Measurements from ENCODE around the gene DUSP7. TPM values are rescaled to one million over a fixed set of nuclear protein-coding genes. Genes with fewer than 3 reads are reported as not detected.
"Not testable (repeated sequence)": the region's sequence is repeated elsewhere in the genome, so short reads cannot be mapped to it uniquely, and the experiment has no call there.

The DUSP7 gene
- total RNA-seq, 2 experiments from 2014 or later: 4.8 to 5.2 TPM

DNA sequence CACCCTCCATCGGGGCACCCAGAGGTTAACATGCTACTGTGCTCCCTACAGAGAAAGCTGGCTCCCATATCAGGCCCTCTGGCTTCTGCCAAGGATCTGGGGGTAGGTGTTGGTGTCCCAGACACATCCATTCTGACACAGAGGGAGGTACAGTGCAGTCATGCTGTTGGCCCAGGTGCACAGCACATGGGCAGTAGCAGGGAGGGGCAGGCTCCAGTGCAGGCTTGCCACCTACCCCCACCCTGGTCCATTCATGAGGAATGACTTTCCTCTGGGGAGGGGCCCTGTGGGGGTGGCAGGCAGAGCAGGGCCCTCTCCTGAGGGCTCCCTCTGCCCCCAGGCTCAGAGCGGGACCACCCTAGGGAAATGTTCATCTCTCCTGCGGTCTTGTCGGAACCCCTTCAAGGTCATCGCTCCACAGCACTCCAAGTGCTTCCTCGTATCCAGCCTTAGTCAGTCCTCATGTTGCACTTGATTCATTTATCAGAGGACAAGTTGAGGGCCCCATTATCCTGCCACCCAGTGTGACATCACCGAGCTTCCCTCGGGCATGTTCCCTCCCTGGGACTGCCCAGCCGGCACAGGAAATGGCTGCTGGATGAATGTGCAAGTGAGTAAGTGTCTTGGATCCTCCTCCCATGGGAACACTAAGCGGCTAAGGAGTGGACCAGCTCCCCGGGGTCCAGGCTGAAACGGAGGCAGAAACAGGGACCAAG, 10.0 kb downstream of the DUSP7 start:
- Mint-ChIP-seq H3K4me1 (ENCODE audit: low read depth) (peaks cover 44% of the 10 kb centered on the region), H3K9me3 (no peaks in the 10 kb centered on the region), H3K4me3 (no peak overlapping the region), H3K36me3 (ENCODE audit: low read depth) (peaks cover 30% of the 10 kb centered on the region), H3K27ac (peak overlapping the region; percentile 59), H3K27me3 (no peaks in the 10 kb centered on the region)
- DNase-seq (no peak), ATAC-seq (ENCODE audit: poor library complexity) (no peak)
- Histone ChIP-seq H3K27ac (ENCODE audit: low read depth in 1 of 2, low read length in 2 of 2) (peak overlapping the region in 1 of 2 donors; percentile 16), H3K9me3 (ENCODE audit: control insufficient read depth in 1 of 2, insufficient read depth in 1 of 2, low read length in 2 of 2) (no peaks in the 10 kb centered on the region), H3K27me3 (ENCODE audit: control insufficient read depth in 1 of 2, insufficient read depth in 2 of 2, low read length in 2 of 2) (no peaks in the 10 kb centered on the region), H3K4me1 (ENCODE audit: insufficient read depth, low read length) (peaks cover 74% of the 10 kb centered on the region), H3K4me3 (ENCODE audit: low read length) (no peak overlapping the region), H3K36me3 (ENCODE audit: insufficient read depth, low read length) (peaks cover 38% of the 10 kb centered on the region)
- POLR2A ChIA-PET: interaction anchor here (1.0 kb wide), 1 partner anchor 11 kb away, joined by 3 read pairs; no protein-coding TSS in a partner anchor
- CTCF ChIA-PET: no interaction called here
- intact Hi-C loops (cut with DNase I, micrococcal nuclease): no loop called here
- TF ChIP-seq, protein P1, sequence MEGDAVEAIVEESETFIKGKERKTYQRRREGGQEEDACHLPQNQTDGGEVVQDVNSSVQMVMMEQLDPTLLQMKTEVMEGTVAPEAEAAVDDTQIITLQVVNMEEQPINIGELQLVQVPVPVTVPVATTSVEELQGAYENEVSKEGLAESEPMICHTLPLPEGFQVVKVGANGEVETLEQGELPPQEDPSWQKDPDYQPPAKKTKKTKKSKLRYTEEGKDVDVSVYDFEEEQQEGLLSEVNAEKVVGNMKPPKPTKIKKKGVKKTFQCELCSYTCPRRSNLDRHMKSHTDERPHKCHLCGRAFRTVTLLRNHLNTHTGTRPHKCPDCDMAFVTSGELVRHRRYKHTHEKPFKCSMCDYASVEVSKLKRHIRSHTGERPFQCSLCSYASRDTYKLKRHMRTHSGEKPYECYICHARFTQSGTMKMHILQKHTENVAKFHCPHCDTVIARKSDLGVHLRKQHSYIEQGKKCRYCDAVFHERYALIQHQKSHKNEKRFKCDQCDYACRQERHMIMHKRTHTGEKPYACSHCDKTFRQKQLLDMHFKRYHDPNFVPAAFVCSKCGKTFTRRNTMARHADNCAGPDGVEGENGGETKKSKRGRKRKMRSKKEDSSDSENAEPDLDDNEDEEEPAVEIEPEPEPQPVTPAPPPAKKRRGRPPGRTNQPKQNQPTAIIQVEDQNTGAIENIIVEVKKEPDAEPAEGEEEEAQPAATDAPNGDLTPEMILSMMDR (IDR thresholded peaks at IDR 0.05): no peak

DNA sequence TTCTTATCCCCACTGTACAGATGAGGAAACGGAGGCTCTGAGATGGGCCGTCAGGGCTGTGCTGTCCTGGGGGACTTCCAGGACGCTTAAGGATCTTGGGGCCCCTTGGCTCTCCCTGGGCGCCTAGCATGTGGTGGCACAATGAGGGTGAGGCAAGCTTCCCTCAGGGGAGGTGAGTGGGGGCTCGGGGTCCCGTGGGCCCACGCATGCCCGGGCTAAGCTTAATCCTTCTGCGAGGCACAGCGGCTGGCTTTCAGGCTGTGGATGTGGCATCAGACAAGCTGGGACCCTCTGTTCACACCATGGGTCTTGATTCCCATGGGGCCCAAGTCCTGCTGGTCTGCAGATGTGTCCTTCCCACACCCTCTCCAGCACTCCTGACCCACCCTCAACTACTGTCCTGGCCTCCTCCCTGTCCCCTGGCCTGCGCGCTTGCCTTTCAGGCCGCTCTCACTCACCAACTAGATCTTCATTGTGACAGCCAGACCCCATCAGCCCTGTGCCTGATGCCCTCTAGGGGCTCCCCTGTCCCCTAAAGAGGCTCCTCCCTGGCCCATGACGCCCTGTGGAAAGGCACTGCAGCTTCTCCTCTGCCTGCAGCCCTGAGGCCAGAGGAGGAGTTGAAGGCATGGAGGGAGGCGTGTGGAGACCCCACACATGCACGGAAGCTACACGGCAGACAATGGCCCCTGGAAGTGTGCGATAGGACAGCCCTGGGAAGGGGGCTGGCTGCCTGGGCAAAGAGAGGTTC, 11.3 kb downstream of the DUSP7 start:
- POLR2A ChIA-PET: no interaction called here
- no peaks in the 10 kb centered on the region for H3K9me3 ChIP-seq (ENCODE audit: control insufficient read depth in 1 of 2, insufficient read depth in 1 of 2, low read length in 2 of 2)
- H3K27ac Mint-ChIP-seq: peak overlapping the region; percentile 59
- intact Hi-C loops (cut with DNase I, micrococcal nuclease): no loop called here
- DNase-seq (no peak), ATAC-seq (ENCODE audit: poor library complexity) (no peak)
- TF ChIP-seq, protein P1 (IDR thresholded peaks at IDR 0.05): no peak
- CTCF ChIA-PET: no interaction called here
- no peaks in the 10 kb centered on the region for H3K9me3 Mint-ChIP-seq
- H3K27ac ChIP-seq (ENCODE audit: low read depth in 1 of 2, low read length in 2 of 2): no peak overlapping the region
- H3K4me3 Mint-ChIP-seq: no peak overlapping the region
- H3K4me3 ChIP-seq (ENCODE audit: low read length): no peak overlapping the region
- peaks cover 42% of the 10 kb centered on the region for H3K4me1 Mint-ChIP-seq (ENCODE audit: low read depth)
- H3K4me1 ChIP-seq (ENCODE audit: insufficient read depth, low read length): peaks cover 63% of the 10 kb centered on the region
- peaks cover 19% of the 10 kb centered on the region for H3K36me3 Mint-ChIP-seq (ENCODE audit: low read depth)
- H3K27me3 Mint-ChIP-seq: no peaks in the 10 kb centered on the region
- no peaks in the 10 kb centered on the region for H3K27me3 ChIP-seq (ENCODE audit: control insufficient read depth in 1 of 2, insufficient read depth in 2 of 2, low read length in 2 of 2)
- H3K36me3 ChIP-seq (ENCODE audit: insufficient read depth, low read length): peaks cover 25% of the 10 kb centered on the region

DNA sequence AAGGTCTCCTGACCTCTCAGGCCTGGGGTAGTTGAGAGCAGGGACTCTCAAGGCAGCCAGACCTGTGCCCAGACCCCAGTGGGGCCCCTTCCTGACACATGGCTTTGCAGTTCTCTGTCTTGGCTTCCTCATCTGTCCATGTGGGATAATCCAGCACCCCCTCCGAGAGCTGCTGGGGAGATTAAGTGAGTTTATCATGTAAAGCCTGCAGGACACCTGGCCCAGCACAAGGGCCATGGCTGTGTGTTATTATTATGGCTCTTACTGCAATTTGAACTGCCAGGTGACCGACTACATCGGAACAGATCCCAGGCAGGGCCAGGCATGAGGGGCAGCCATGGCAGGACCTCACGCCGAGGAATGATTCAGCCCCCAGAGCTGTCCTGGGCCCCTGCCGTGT, 12.6 kb downstream of the DUSP7 start:
- H3K4me3 Mint-ChIP-seq: no peak overlapping the region
- H3K27ac Mint-ChIP-seq: peak overlapping the region; percentile 44
- peaks cover 30% of the 10 kb centered on the region for H3K4me1 Mint-ChIP-seq (ENCODE audit: low read depth)
- TF ChIP-seq, protein P1 (IDR thresholded peaks at IDR 0.05): no peak
- no peaks in the 10 kb centered on the region for H3K27me3 ChIP-seq (ENCODE audit: control insufficient read depth in 1 of 2, insufficient read depth in 2 of 2, low read length in 2 of 2)
- peaks cover 6% of the 10 kb centered on the region for H3K36me3 Mint-ChIP-seq (ENCODE audit: low read depth)
- intact Hi-C loops (cut with DNase I, micrococcal nuclease): no loop called here
- POLR2A ChIA-PET: no interaction called here
- H3K27me3 Mint-ChIP-seq: no peaks in the 10 kb centered on the region
- no peak overlapping the region for H3K27ac ChIP-seq (ENCODE audit: low read depth in 1 of 2, low read length in 2 of 2)
- peaks cover 51% of the 10 kb centered on the region for H3K4me1 ChIP-seq (ENCODE audit: insufficient read depth, low read length)
- no peak for ATAC-seq (ENCODE audit: poor library complexity)
- H3K9me3 Mint-ChIP-seq: no peaks in the 10 kb centered on the region
- H3K9me3 ChIP-seq (ENCODE audit: control insufficient read depth in 1 of 2, insufficient read depth in 1 of 2, low read length in 2 of 2): no peaks in the 10 kb centered on the region
- no peak for DNase-seq
- peaks cover 13% of the 10 kb centered on the region for H3K36me3 ChIP-seq (ENCODE audit: insufficient read depth, low read length)
- H3K4me3 ChIP-seq (ENCODE audit: low read length): no peak overlapping the region
- CTCF ChIA-PET: no interaction called here

DNA sequence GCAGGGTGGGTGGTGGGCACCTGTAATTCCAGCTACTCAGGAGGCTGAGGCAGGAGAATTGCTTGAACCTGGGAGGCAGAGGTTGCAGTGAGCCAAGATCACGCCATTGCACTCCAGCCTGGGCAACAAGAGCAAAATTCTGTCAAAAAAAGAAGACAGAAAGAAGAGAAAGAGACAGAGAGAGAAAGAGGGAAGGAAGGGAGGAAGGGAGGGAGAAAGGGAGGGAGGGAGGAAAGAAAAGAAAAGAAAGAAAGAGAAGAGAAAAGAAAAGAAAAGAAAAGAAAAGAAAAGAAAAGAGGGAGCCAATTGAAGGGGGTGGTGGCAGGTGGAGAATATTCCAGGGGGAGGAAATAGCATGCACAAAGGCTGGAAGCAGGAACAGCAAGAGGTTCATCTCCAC, 13.3 kb downstream of the DUSP7 start:
- H3K4me1 ChIP-seq (ENCODE audit: insufficient read depth, low read length): peaks cover 44% of the 10 kb centered on the region
- H3K36me3 Mint-ChIP-seq (ENCODE audit: low read depth); H3K9me3 Mint-ChIP-seq; DNase-seq; H3K4me3 Mint-ChIP-seq; intact Hi-C loops (cut with DNase I, micrococcal nuclease); H3K27me3 ChIP-seq (ENCODE audit: control insufficient read depth in 1 of 2, insufficient read depth in 2 of 2, low read length in 2 of 2); ATAC-seq (ENCODE audit: poor library complexity); H3K27ac ChIP-seq (ENCODE audit: low read depth in 1 of 2, low read length in 2 of 2); H3K27me3 Mint-ChIP-seq; POLR2A ChIA-PET; H3K27ac Mint-ChIP-seq; H3K4me3 ChIP-seq (ENCODE audit: low read length); H3K9me3 ChIP-seq (ENCODE audit: control insufficient read depth in 1 of 2, insufficient read depth in 1 of 2, low read length in 2 of 2); H3K36me3 ChIP-seq (ENCODE audit: insufficient read depth, low read length): not testable (repeated sequence)
- peaks cover 24% of the 10 kb centered on the region for H3K4me1 Mint-ChIP-seq (ENCODE audit: low read depth)
- CTCF ChIA-PET: interaction anchor here (0.7 kb wide), 1 partner anchor 95 kb away, joined by 3 read pairs; no protein-coding TSS in a partner anchor
